Medulla oblongata (tissue), 1 donor: ENCODE measurements around the gene WWOX.
A peak's percentile ranks its signal among the peaks of the same experiment; 100 is the strongest.
"Not testable (repeated sequence)": the region's sequence is repeated elsewhere in the genome, so short reads cannot be mapped to it uniquely, and the experiment has no call there.

ENCODE experiments used
- DNase-seq: peaks from one replicate; pipeline ENCODE4 v3.0.0-alpha.2; 2015; ENCODE audit errors: extremely low spot score

The WWOX gene

DNA sequence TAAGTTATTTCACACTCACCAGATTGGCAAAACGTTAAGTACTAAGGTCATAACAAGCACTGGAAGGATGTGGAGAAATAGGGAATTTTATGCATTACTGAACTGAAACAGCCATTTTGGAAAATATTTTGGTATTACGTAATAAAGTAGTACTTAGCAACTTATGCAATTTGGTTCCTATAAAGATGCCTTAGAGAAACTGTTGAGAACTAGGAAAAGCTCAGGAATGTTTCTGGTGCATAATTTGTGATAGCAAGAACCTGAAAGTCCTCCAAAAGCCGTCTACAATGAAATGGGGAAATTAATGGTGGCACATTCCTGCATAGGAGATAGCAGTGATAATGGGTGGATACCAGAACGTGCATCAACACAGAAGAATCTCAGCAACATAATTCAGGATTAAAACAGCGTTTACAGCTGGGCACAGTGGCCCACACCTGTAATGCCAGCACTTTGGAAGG, 472.5 kb downstream of the WWOX start:
- no peak for DNase-seq

DNA sequence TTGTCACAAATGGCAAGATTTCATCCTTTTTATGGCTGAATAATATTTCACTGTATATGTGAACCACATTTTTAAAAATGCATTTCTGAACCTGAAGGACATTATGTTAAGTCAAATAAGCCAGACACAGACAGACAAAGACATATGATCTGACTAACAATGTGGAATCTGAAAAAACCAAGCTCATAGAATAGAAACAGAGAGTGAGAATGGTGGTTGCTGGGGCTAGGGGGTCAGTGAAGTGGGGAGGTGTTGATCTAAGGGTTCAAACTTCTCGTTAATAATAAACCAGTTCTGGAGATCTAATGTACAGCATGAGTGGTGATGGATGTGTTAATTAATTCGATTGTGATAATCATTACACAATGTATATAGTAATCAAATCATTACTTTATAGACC, 475.1 kb downstream of the WWOX start:
- no peak for DNase-seq

DNA sequence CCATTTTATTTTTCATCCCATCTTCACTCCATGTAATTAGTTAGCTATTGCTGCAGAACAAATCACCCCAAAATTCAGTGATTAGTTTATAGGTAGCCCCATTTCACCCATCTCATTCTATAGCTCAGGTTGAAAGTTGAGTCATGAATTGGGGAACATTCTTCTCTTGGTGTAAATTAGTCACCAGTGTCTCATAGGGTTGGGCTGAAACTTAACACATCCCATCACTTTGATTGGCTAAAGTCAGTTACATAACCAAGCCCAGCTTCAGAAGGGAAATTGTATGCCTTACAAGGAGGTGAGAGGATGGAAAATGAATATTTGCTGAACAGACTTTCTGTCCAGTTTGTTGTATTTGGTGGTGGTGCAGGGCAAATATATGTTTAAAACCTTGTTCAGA, 477.5 kb downstream of the WWOX start:
- no peak for DNase-seq

DNA sequence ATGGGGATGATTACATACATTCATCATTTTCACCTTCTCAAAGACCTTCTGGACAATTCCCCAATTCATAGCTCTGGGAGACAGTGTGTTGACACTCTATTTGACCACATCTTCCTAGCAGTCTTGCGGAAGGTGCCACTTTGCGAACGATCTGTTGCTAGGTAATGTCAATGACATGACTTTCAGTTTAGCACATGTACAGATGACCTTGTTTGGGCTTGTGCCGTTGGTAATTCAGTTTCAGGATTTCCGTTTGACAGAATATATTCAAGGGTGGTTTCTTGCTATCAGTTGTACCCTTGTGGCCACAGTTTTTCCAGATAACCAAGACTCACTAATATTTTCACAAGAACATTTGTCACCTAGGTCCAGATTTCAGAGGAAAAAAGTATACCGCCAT, 478.2 kb downstream of the WWOX start:
- DNase-seq: no peak

DNA sequence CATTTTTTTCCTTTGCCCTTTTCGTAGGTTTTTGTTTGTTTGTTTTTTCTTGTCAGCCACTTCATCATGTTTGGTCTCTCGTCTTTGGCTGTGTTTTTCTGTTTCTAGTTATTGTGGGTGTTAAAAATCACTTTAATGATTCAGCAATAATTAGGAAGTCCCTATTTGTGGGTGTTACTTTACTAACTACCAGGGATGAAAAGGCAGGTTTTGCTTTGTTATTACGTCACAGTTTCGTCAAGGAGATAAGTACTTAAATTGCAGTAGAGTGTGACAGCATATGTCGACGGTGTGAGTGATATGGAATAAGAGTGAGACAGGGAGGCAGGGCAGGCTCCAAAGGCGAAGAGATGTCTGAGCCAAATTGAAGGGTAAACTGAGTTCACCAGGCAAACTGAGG, 479.6 kb downstream of the WWOX start:
- no peak for DNase-seq

DNA sequence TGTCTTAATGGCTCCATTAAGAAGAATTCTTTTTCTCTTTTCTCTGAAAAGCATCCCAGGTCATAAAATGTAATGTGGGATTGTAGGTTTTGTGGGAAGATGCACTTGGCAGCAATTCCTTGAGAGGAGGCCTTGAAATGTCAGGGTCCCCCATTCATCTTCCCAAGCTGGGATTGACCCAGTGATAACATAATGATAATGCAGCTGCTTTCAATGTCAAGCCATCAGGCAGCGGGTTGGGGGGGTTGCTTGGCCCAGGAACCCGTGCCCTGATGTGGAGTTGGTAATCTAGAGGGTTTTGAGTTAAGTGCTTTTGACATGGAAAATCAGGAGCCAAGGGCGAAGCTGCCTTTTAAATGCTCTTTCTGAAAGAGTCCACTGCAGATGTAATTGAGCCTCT, 484.0 kb downstream of the WWOX start:
- no peak for DNase-seq

DNA sequence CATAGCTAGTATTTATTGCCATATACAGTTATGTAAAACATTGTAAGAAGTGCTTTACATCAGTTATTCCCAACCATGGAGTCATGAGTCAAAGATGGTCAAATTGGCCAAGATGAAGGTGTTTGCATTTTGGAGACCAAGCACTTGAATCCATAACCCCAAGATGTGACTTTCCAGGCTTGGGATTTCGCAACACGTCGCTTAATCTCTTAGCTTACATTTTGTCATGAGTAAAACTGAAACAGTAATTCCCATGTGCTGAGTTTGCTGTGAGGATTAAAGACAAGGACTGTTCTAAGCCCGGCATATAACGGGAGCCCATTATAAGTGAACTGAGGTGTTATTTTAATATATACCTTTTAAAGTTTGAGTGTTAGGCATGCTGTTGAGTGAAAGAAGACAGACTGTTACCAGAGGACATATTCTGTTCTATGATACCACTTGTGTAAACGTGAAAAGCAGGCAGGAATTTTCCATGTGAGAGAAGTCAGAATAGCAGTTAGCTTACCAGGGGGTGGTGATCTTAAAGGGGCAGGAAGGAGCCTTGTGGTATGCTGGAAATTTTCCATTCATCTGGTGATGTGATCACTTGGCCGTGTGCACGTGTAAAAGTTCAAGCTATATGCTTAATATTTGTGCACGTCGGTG, 484.9 kb downstream of the WWOX start:
- no peak for DNase-seq

DNA sequence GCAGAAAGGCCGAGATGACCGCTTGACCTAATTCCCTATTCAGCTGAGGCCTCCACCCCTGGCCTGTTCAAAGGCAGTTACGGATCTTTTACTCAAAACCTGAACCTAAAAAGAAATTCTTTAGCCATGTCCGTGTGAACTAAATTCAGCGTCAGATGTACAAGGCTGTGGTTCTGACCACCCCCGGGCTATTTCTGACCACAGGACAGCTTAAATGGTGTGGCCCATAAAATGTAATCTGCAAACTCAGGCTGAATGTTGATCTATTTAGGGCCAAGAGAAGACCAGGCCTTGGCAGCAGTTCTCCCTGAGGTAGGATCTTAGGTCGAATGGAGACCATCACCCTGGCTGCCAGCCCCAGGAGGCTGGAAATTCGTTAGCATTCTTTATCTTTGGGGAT, 485.5 kb downstream of the WWOX start:
- DNase-seq: no peak

DNA sequence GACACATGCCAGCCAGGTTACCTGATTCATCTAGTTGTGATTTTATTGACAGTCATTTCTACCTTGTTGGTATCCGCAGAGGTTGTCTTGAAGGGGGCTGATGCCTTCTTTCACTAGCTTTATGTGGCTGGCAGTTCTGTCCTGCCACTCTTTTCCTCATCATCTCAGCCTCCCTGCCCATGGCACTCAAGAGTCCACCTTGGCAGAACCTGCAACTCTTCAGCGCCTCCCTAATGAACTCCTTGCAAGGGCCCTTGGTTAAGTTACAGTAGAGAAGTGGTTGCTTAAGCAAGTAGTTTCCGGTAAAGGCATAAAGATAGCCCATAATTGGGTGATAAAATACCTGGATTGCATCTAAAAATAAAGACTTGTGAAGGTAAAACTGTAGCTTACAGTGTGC, 489.9 kb downstream of the WWOX start:
- no peak for DNase-seq

DNA sequence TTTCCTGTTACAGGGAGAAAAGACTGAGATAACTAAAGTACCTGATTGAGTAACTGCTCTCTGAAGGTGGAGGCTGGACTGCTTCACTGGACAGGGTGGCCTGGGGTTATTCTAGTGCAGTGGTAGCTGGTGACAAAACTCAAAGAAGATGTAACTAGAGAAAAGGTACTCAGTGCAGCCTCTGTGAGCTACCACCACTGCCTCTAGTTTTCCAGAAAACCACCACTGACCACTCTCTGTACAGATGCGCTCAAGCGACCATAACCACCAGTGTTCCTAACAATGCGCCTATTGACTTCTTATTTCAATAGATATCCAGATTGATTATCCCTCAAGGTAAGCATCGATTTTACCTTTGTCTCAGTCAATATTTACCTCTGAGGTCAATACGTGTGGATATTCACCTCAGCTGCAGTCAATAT, 492.2 kb downstream of the WWOX start:
- DNase-seq: no peak

DNA sequence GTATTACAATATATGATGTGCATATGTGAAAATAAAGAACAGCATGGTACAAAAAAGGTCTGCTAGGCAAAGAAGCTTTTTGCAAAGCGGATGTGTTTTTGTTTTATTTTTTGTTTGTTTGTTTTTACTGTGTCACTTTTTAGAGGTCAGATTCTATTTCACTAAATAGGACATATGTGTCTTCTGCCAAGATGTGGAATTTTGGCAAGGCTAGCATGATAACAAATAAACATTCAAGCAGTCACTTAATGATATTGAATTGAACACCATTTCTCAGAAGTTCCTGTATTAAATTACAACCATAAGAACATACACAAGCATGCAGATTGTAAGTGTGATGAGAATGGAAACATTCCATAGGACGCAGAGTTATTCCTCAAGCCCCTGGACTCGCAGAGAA, 492.7 kb downstream of the WWOX start:
- DNase-seq: no peak

DNA sequence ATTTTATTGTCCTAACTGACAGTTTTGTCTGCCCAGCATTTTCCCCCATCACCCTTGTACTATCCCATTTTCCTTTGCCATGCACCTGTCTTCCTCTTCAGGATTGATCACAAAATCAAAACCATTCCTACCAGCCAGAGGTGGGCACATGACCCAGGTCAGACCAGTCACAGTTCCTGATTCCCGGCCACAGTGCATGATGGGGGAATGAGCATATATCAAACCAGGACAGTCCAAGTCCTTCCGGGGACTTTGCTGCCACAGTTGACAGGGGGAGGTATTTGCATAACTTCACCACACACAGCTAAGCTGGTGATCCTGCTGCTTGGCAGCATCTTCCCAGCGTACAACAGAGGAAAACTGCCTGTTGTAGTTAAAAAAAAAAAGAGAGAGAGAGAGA, 493.9 kb downstream of the WWOX start:
- DNase-seq: no peak

DNA sequence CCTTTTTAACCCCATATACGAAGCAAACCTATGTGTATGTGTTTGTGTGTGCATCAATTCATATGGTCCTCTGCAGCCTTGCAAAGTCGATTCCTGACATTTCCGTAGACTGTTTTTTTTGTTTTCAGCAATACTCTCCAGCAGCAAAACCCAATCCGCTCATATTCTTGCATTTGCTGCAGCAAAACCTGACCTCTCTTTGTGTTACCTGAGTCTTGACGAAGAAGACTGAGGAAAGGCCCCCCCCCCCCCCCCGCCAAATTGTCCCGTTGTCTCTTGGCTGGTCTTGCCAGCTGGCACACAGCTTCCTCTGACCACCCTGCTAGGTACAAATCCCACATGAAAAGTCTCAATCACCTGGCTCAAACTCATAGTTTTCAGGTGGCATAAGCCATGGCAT, 494.7 kb downstream of the WWOX start:
- DNase-seq: no peak

DNA sequence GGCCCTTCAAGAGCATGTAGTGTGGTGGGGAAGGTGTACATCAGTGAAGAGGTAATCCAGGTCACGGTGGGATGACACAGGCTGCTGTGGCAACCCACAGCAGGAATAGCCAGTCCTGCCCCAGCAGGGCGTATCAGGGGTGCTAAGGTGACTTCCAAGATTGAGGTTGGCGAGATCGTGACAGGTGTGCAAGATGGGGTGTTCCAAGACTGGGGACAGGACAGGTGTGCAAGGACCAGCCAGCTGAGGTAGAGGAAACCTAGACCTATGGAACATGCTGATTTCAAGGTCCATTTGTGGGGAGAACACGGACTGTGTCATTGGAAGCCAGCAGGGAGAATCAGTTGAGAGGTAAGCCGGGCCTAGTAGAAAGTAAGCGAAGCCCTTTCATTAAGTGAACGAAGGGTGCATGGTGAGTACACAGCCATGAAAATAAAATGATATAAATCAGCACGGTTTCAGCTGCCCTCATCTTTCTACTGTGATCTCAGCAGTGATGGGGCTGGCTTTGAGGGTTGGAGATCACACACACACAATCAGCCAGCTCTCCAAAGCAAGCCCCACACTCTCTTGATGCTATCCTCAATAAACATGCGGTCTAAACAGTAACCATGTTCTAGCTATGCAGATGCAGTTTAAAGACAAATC, 497.0 kb downstream of the WWOX start:
- no peak for DNase-seq

DNA sequence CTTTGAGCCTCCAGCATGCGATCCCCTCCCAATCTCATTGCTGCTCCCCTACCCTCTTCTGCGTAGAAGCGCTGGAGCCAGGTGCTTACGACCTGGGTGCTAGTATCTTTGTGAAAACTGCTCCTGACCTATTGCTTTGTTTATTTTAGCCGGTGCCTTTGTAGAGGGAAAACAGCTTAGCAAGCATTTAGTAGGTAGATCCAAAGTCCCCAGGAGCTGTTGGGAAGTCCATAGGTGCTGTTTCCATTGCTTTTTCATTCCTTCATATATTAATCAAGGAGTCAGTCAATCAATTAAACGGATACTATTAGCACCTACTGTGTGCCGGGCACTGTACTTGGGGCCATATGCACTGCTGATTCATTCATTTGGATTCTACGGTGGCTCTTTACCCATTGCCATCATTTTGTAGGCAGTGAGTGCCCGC, 497.6 kb downstream of the WWOX start:
- DNase-seq: no peak

DNA sequence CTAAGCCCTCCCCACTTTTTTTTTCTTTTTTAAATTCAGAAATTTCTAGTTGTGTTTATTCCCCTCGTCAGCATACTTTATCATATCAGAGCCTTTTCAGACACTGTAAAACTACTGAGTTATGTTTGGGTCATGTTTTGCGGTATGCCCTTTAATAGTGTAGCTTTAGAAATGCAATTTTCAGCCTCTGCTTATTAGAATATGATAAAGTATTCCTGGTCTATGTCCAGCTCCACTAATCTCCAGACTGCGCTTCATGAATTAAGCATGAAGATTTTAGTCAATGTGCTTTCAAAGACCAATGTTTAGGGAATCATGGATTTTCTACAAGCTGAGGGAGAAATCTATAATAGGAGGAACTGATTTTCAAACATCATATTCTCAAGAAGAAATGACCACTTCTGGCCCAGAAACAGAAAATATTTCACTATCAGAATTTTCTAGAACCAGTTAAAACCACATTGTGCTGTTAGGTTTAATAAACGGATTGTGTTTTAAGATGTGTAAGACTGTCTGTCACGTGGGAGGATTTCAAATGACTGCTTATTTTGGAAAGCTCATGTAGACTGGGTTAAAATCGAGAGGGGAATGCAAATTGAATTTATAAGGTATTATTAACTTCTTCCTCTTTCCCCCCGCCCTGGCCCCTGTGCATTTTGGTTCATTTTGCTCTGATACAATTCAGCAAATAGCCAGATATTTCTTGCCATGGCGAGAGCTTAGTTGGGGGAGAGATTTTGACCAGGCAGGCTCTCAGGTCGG, 498.5 kb downstream of the WWOX start:
- no peak for DNase-seq

DNA sequence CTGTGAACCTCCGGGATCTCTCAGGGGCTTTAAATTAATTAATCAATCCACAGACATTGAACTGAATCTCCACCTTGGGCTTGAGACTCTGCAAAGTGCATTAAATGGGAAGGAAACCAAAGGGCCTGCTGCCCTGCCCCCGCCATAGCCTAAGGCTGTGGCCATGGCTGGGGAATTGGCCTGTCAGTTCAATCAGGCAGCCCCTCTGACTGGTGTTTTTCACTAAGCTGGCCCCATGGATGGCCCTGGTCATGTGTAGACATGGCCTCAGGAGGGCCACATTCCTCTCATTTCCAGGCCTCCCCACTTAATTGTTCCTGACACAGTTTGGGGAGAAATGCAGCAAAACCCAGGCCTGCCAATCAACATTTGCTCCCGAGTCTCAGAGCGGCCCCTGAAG, 499.8 kb downstream of the WWOX start:
- DNase-seq: no peak

DNA sequence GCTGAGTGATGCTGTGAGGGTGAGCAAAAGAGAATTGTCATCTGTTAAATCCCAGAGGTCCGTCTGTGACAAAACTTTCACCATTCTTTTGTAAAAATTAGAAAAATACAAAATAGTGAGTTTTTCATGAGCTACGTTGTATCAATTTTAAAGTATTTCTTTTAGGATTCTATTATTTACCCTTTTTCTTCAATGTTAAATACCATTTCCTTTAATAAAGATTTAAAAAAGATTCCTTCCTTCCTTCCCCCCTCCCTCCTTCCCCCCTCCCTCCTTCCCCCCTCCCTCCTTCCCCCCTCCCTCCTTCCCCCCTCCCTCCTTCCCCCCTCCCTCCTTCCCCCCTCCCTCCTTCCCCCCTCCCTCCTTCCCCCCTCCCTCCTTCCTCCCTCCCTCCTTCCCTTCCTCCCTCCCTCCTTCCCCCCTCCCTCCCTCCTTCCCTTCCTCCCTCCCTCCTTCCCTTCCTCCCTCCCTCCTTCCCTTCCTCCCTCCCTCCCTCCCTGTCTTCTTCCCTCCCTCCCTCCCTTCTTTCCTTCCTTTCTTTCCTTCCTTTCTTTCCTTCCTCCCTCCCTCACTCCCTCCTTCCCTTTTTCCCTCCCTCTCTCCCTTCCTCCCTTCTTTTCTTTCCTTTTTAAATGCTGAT, 505.1 kb downstream of the WWOX start:
- DNase-seq: not testable (repeated sequence)

DNA sequence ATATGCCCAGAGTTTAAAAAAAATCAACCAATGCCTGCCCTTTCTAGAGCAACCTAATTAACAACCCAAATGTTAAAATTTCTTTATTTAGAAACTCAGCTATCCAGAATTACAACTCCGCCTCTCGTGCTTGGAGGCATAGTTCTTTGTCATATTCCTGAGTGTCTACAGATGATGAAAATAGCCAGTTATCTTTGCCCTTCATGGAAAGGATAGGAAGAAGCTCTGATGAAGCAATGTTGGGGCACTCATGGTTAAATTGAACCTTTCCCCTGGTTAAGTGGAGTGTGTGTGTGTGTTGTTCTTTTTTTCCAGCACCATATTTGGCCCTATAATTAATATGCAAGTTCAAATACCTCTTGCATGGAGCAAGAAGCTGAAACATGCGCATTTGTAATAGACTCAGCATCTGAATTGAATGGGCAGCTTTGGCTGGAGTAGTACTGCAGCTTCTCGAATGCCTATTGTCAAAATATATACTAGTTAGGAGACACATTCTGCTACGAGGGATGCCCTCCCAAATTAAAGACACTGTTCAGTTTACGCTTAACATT, 506.2 kb downstream of the WWOX start:
- DNase-seq: peak; percentile 30

DNA sequence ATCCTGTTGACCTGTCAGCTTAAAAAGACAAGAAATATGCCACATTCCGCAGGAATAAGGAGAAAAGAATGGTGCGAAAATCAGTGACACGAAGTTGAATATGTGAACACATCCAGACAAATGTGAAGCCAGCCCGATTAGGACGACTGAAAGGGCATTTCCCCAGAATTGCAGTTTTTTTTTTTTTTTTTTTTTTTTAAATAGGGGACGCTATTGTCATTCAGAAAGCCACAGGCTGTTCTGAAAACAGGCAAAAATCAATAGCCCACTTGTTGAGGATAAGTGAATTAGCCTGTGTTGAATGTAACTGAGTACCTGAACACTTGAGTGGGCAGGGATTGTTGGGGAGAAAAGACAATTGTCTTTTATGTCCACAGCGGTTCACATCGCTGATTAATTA, 507.1 kb downstream of the WWOX start:
- DNase-seq: peak; percentile 13

DNA sequence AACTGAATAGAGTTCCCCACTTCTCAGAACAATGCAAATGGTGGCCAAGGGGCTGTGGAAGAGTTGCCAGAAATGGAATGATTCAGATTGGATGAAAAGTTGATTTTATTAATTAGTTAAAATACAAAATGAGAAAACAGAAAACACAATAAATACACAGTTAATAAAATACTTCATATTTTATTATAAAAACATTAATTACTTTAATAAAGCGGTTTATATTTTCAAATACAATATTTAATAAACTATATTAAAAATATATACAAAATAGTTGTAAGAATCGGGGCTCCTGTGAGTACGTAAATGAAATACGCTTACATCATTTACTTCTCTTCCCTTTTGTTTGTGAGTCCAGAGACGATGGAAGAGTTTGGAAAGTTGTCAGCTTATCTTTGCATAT, 507.6 kb downstream of the WWOX start:
- no peak for DNase-seq

DNA sequence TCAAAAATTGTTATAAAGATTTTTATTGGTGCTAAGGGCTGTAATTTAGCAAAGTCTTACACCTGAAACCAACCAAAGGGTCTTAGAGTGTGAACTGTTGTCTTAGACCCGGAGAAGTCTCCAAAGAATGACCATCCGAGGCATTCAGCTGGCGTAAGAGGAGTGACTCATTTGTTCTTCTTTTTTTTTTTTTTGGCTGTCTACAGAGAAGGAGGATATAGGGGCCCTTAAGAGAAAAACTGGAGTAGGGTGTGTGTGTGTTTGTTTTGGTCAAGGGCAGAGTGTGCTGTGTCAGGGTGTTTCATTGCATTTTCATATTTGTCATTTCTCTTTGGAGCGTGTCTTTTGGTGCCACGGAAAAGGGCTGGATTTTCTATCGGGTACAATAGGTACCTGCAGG, 508.0 kb downstream of the WWOX start:
- DNase-seq: peak; percentile 5
